ENCODE results near the gene KIAA2012.

The KIAA2012 gene

GRCh38 chr2:202196727-202197126 lies 123.7 kb downstream of the KIAA2012 start:
- H3K4me1 ChIP-seq (ENCODE audit: control insufficient read depth, insufficient read depth, low read length) = no peaks in the 10 kb centered on the region
- no peaks in the 10 kb centered on the region for H3K9me3 ChIP-seq (ENCODE audit: control insufficient read depth, insufficient read depth, low read depth, low read length)
- CTCF ChIA-PET = no interaction called here
- H3K27ac ChIP-seq (ENCODE audit: extremely low read depth, low read depth, low read length) = no peak overlapping the region
- no peak for TF ChIP-seq ZBTB21 (tag by site-specific recombination; IDR thresholded peaks at IDR 0.05)
- TF ChIP-seq ZBTB44 (tag by site-specific recombination; IDR thresholded peaks at IDR 0.05) = no peak
- TF ChIP-seq ZNF174 (tag by site-specific recombination; IDR thresholded peaks at IDR 0.05) = no peak
- TF ChIP-seq ZNF138 (tag by site-specific recombination; IDR thresholded peaks at IDR 0.05; ENCODE audit: borderline replicate concordance) = no peak
- no peak for TF ChIP-seq ZNF530 (tag by site-specific recombination; IDR thresholded peaks at IDR 0.05; ENCODE audit: low read depth)
- no peak for TF ChIP-seq ZNF76 (tag by site-specific recombination; IDR thresholded peaks at IDR 0.05; ENCODE audit: borderline replicate concordance, low read depth)
- no peak for TF ChIP-seq ZSCAN18 (tag by site-specific recombination; IDR thresholded peaks at IDR 0.05)
- H3K36me3 ChIP-seq (ENCODE audit: control insufficient read depth in 2 of 2, insufficient read depth in 1 of 2, low read length in 2 of 2) = peaks cover 0 to 8% of the 10 kb centered on the region in 2 experiments; a peak in 1 of 3 replicates
- H3K4me3 ChIP-seq (ENCODE audit: low read depth, low read length) = no peak overlapping the region
- POLR2A ChIA-PET = no interaction called here

- no peak for TF ChIP-seq ZBTB7A (tag by site-specific recombination; IDR thresholded peaks at IDR 0.05; ENCODE audit: low read depth)
- TF ChIP-seq ZNF791 (tag by site-specific recombination; IDR thresholded peaks at IDR 0.05) = no peak
- TF ChIP-seq REPIN1 (tag by site-specific recombination; IDR thresholded peaks at IDR 0.05; ENCODE audit: low read depth) = no peak
- no peak for TF ChIP-seq ZNF37A (tag by site-specific recombination; IDR thresholded peaks at IDR 0.05)
- TF ChIP-seq ZNF571 (tag by site-specific recombination; IDR thresholded peaks at IDR 0.05) = no peak
- TF ChIP-seq KLF17 (tag by site-specific recombination; IDR thresholded peaks at IDR 0.05) = no peak
- TF ChIP-seq ZNF354C (tag by site-specific recombination; IDR thresholded peaks at IDR 0.05; ENCODE audit: borderline replicate concordance, low read depth) = no peak
- TF ChIP-seq PRDM6 (tag by site-specific recombination; IDR thresholded peaks at IDR 0.05) = no peak
- ChIA-PET POLR2A (no interaction called here), CTCF (no interaction called here)
Observed at GRCh38 chr2:202201220-202202160, 128.4 kb downstream of the KIAA2012 start.

More at GRCh38 chr2:202201220-202202160, 128.4 kb downstream of the KIAA2012 start:
- H3K4me1 ChIP-seq (ENCODE audit: control insufficient read depth, insufficient read depth, low read length) = no peaks in the 10 kb centered on the region
- no peaks in the 10 kb centered on the region for H3K9me3 ChIP-seq (ENCODE audit: control insufficient read depth, insufficient read depth, low read depth, low read length)
- no peak overlapping the region for H3K4me3 ChIP-seq (ENCODE audit: low read depth, low read length)
- no peak overlapping the region for H3K27ac ChIP-seq (ENCODE audit: extremely low read depth, low read depth, low read length)
- peaks cover 14 to 30% of the 10 kb centered on the region in 2 experiments; a peak in 2 of 3 replicates for H3K36me3 ChIP-seq (ENCODE audit: control insufficient read depth in 2 of 2, insufficient read depth in 1 of 2, low read length in 2 of 2)
